ENCODE results near the gene FLVCR1. TPM values are rescaled to one million over a fixed set of nuclear protein-coding genes. Genes with fewer than 3 reads are reported as not detected.

The FLVCR1 gene
- total RNA-seq, 1 experiment from 2014 or later = 30.8 TPM

- Mint-ChIP-seq H3K27ac (ENCODE audit: unreplicated experiment) (no peak overlapping the region), H3K36me3 (ENCODE audit: insufficient read depth, unreplicated experiment) (peaks cover 44% of the 10 kb centered on the region), H3K27me3 (ENCODE audit: insufficient read depth, unreplicated experiment) (no peaks in the 10 kb centered on the region), H3K4me3 (ENCODE audit: unreplicated experiment) (no peak overlapping the region), H3K9me3 (ENCODE audit: unreplicated experiment) (no peaks in the 10 kb centered on the region), H3K4me1 (ENCODE audit: low read depth, unreplicated experiment) (peaks cover 12% of the 10 kb centered on the region)
- Histone ChIP-seq H3K4me3 (ENCODE audit: low read depth, low read length) (no peak overlapping the region), H3K36me3 (ENCODE audit: control insufficient read depth, insufficient read depth, low read length) (no peaks in the 10 kb centered on the region; the same call in 1 of the 2 replicates), H3K27me3 (replicated peaks; ENCODE audit: control insufficient read depth, insufficient read depth, low read length) (no peaks in the 10 kb centered on the region), H3K4me1 (peaks cover 9% of the 10 kb centered on the region), H3K9me3 (no peaks in the 10 kb centered on the region)
- BruUV-seq (replicated peaks) = no TSS peak
- ChIA-PET CTCF (no interaction called here), POLR2A (no interaction called here)
- no peak for DNase-seq
- intact Hi-C loops (cut with micrococcal nuclease; ENCODE audit: unreplicated experiment) = no loop called here
- TF ChIP-seq CTCF (IDR thresholded peaks at IDR 0.05; ENCODE audit: insufficient read depth in 1 of 2, low read depth in 1 of 2, low read length in 1 of 2, severe bottlenecking in 1 of 2, unreplicated experiment in 1 of 2) = no peak
Observed at GRCh38 chr1:212864201-212864600, 6.1 kb downstream of the FLVCR1 start.

DNA sequence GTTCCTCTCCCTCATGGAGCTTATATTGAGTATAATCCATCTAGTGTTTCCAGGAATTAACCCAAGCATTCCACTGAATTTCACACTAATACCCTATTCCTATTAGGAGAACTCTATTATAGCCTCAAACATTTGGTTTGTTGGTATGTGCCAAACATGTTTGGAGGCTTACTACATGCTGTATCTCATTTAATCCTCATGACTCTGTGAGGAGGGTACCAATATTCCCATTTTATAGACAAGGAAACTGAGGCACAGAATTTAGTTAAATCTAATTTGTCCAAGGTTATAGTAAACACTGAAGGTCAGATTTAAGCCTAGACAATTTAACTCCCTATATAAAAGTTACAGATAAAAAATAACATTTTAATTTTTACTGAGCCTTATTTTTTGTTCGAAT is 9.1 kb downstream of the FLVCR1 start:
- Mint-ChIP-seq H3K27me3 (ENCODE audit: insufficient read depth, unreplicated experiment) (no peaks in the 10 kb centered on the region), H3K9me3 (ENCODE audit: unreplicated experiment) (no peaks in the 10 kb centered on the region), H3K4me1 (ENCODE audit: low read depth, unreplicated experiment) (peaks cover 12% of the 10 kb centered on the region), H3K4me3 (ENCODE audit: unreplicated experiment) (no peak overlapping the region), H3K36me3 (ENCODE audit: insufficient read depth, unreplicated experiment) (peaks cover 59% of the 10 kb centered on the region), H3K27ac (ENCODE audit: unreplicated experiment) (no peak overlapping the region)
- POLR2A ChIA-PET = no interaction called here
- no peaks in the 10 kb centered on the region for H3K9me3 ChIP-seq
- no peaks in the 10 kb centered on the region; the same call in 1 of the 2 replicates for H3K36me3 ChIP-seq (ENCODE audit: control insufficient read depth, insufficient read depth, low read length)
- H3K4me1 ChIP-seq = no peaks in the 10 kb centered on the region
- no peak for TF ChIP-seq CTCF (IDR thresholded peaks at IDR 0.05; ENCODE audit: insufficient read depth in 1 of 2, low read depth in 1 of 2, low read length in 1 of 2, severe bottlenecking in 1 of 2, unreplicated experiment in 1 of 2)
- no peak for DNase-seq
- intact Hi-C loops (cut with micrococcal nuclease; ENCODE audit: unreplicated experiment) = no loop called here
- no TSS peak for BruUV-seq (replicated peaks)
- no peak overlapping the region for H3K4me3 ChIP-seq (ENCODE audit: low read depth, low read length)
- CTCF ChIA-PET = interaction anchor here (0.7 kb wide), 1 partner anchor 75 kb away, joined by 3 read pairs; no protein-coding TSS in a partner anchor
- no peaks in the 10 kb centered on the region for H3K27me3 ChIP-seq (replicated peaks; ENCODE audit: control insufficient read depth, insufficient read depth, low read length)

- Mint-ChIP-seq H3K27me3 (ENCODE audit: insufficient read depth, unreplicated experiment) (no peaks in the 10 kb centered on the region), H3K36me3 (ENCODE audit: insufficient read depth, unreplicated experiment) (peaks cover 66% of the 10 kb centered on the region), H3K9me3 (ENCODE audit: unreplicated experiment) (no peaks in the 10 kb centered on the region), H3K4me1 (ENCODE audit: low read depth, unreplicated experiment) (no peaks in the 10 kb centered on the region), H3K27ac (ENCODE audit: unreplicated experiment) (no peak overlapping the region), H3K4me3 (ENCODE audit: unreplicated experiment) (no peak overlapping the region)
- BruUV-seq (replicated peaks) = no TSS peak
- Histone ChIP-seq H3K27me3 (replicated peaks; ENCODE audit: control insufficient read depth, insufficient read depth, low read length) (no peaks in the 10 kb centered on the region), H3K36me3 (ENCODE audit: control insufficient read depth, insufficient read depth, low read length) (no peaks in the 10 kb centered on the region; the same call in none of the 2 replicates), H3K4me3 (ENCODE audit: low read depth, low read length) (no peak overlapping the region), H3K9me3 (no peaks in the 10 kb centered on the region), H3K4me1 (no peaks in the 10 kb centered on the region)
- POLR2A ChIA-PET = no interaction called here
- intact Hi-C loops (cut with micrococcal nuclease; ENCODE audit: unreplicated experiment) = no loop called here
- DNase-seq = no peak
- no peak for TF ChIP-seq CTCF (IDR thresholded peaks at IDR 0.05; ENCODE audit: insufficient read depth in 1 of 2, low read depth in 1 of 2, low read length in 1 of 2, severe bottlenecking in 1 of 2, unreplicated experiment in 1 of 2)
- CTCF ChIA-PET = no interaction called here
Observed at GRCh38 chr1:212871976-212872375, 13.9 kb downstream of the FLVCR1 start.
